Effector memory CD4-positive, alpha-beta T cell (primary cell): ENCODE results near the gene NCKAP5.

Source experiments
- DNase-seq, 3 donors: peaks; one replicate each; pipeline ENCODE4 v3.0.0-alpha.2; 2020
- H3K27ac ChIP-seq: 2 replicates; pipeline ENCODE4 v1.7.0; 2013; ENCODE audit warnings: mild to moderate bottlenecking, low read length, moderate library complexity; ENCODE audit not compliant: insufficient read depth, poor library complexity, severe bottlenecking
- H3K27me3 ChIP-seq: replicated peaks from 2 replicates; pipeline ENCODE4 v1.7.0; 2013; ENCODE audit warnings: mild to moderate bottlenecking, low read length; ENCODE audit not compliant: insufficient read depth, control insufficient read depth, poor library complexity, severe bottlenecking
- H3K36me3 ChIP-seq: 2 replicates; pipeline ENCODE4 v1.7.0; 2013; ENCODE audit warnings: mild to moderate bottlenecking, low read length, moderate library complexity; ENCODE audit not compliant: control insufficient read depth, insufficient read depth
- H3K4me1 ChIP-seq: 2 replicates; pipeline ENCODE4 v1.7.0; 2013; ENCODE audit warnings: low read length, mild to moderate bottlenecking; ENCODE audit not compliant: control insufficient read depth, insufficient read depth, poor library complexity, severe bottlenecking
- H3K4me3 ChIP-seq: 2 replicates; pipeline ENCODE4 v1.7.0; 2013; ENCODE audit warnings: low read length, low read depth, mild to moderate bottlenecking; ENCODE audit not compliant: insufficient read depth, poor library complexity, severe bottlenecking
- H3K9me3 ChIP-seq: 2 replicates; pipeline ENCODE4 v1.7.0; 2013; ENCODE audit warnings: mild to moderate bottlenecking, low read length, moderate library complexity; ENCODE audit not compliant: control insufficient read depth

NCKAP5 gene

GRCh38 chr2:133515271-133515670, 53.0 kb downstream of the NCKAP5 start:
- H3K9me3 ChIP-seq = no peaks in the 10 kb centered on the region
- no peak overlapping the region for H3K4me3 ChIP-seq
- no peaks in the 10 kb centered on the region for H3K4me1 ChIP-seq
- H3K27ac ChIP-seq = no peak overlapping the region
- DNase-seq = no peak
- H3K36me3 ChIP-seq = no peaks in the 10 kb centered on the region
- H3K27me3 ChIP-seq = no peaks in the 10 kb centered on the region

GRCh38 chr2:133513893-133514292, 54.4 kb downstream of the NCKAP5 start:
- no peak for DNase-seq
- no peak overlapping the region for H3K27ac ChIP-seq
- no peaks in the 10 kb centered on the region for H3K36me3 ChIP-seq
- H3K4me1 ChIP-seq = no peaks in the 10 kb centered on the region
- no peaks in the 10 kb centered on the region for H3K9me3 ChIP-seq
- H3K4me3 ChIP-seq = no peak overlapping the region
- H3K27me3 ChIP-seq = no peaks in the 10 kb centered on the region

DNA sequence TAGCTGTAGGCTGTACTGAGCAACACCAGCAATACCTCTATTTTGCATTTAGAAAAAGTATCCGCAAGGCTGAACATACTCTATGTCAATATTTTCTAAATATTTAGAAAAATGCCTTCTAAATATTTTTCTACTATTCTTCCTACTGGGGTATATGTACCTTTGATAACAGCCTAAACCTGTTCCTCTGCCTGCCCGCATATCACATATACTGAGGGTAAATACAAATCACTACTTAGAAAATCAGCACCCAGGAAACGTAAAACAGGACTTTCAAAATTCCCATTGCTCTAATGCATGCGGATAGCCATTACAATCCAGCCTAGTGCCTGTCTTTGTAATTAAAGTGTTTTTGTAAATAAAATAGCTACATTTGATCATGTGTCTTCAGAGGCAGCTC, 56.1 kb downstream of the NCKAP5 start:
- Histone ChIP-seq H3K9me3 (no peaks in the 10 kb centered on the region), H3K27me3 (no peaks in the 10 kb centered on the region), H3K4me1 (no peaks in the 10 kb centered on the region), H3K27ac (no peak overlapping the region), H3K36me3 (no peaks in the 10 kb centered on the region), H3K4me3 (no peak overlapping the region)
- no peak for DNase-seq

GRCh38 chr2:133511679-133512078, 56.6 kb downstream of the NCKAP5 start:
- no peak for DNase-seq
- no peaks in the 10 kb centered on the region for H3K27me3 ChIP-seq
- no peaks in the 10 kb centered on the region for H3K9me3 ChIP-seq
- H3K27ac ChIP-seq = no peak overlapping the region
- H3K4me1 ChIP-seq = no peaks in the 10 kb centered on the region
- no peak overlapping the region for H3K4me3 ChIP-seq
- H3K36me3 ChIP-seq = no peaks in the 10 kb centered on the region

DNA sequence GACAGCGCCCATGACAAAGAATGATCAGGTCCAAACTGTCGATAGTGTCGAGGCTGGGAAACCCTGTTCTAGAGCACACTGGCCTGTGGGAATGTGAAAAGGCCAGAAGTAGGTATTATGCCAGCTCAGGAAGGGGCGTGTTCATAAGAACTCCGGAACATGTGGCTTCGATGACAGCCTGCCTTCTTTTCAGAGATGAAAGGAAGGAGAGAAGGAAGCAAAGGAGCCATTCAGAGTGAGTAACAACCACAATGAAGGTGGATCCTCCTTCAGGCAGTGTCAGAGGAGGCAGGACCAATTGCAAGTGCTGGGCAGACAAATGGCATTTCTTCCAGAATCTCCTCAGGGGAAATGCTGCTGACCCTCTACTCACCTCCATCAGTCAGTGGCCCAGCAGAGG, 58.5 kb downstream of the NCKAP5 start:
- Histone ChIP-seq H3K4me3 (no peak overlapping the region), H3K4me1 (no peaks in the 10 kb centered on the region), H3K36me3 (no peaks in the 10 kb centered on the region), H3K27ac (no peak overlapping the region), H3K27me3 (no peaks in the 10 kb centered on the region), H3K9me3 (no peaks in the 10 kb centered on the region)
- DNase-seq = no peak

DNA sequence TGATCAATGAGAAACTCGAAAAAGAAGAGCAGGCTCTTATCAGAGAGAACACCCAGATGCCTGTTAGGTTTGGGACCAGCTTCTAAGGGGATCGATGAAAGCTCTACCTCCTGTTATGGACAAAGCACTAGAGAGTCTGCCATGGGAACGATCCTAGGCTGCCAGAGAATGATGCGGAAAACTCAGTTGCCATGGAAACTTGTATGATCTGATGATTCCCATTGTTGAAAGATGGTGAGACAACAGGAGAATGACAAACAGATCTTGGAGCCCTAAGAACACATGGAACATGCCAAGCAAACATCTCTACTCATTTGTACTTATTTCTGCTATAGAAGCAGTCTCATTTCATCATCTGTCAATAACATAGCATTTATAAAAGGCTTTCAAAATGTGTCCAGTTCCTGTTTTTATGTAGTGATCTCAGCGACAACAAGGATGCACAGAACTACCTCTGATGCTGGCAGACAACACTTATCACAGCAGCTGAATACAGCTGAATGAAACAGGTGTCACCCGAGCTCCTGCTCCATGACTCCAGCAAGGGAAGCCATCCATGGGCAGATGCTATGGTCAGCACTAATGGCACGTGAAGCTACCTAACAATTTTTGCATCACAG, 59.6 kb downstream of the NCKAP5 start:
- DNase-seq = no peak
- Histone ChIP-seq H3K4me1 (no peaks in the 10 kb centered on the region), H3K4me3 (no peak overlapping the region), H3K27me3 (no peaks in the 10 kb centered on the region), H3K36me3 (no peaks in the 10 kb centered on the region), H3K9me3 (no peaks in the 10 kb centered on the region), H3K27ac (no peak overlapping the region)

DNA sequence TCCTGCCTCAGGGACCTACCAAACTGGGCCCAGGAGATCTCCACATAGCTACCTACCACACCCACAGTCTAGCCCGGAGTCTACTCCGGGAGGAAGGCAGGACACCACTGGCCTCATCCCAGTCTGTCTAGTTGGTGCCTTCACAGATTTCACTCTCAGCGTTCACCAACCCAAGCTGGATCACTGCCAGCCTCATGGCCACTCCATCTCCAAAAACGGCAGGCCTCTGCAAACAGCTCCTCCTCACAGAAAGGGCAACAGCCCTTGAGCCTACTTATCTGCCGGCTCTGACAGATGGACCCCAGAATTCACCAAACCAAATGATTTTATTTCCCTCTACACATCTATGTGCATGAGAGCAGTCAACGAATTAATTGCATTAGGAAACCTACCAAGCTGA, 61.3 kb downstream of the NCKAP5 start:
- Histone ChIP-seq H3K4me3 (no peak overlapping the region), H3K27me3 (no peaks in the 10 kb centered on the region), H3K9me3 (no peaks in the 10 kb centered on the region), H3K27ac (no peak overlapping the region), H3K36me3 (no peaks in the 10 kb centered on the region), H3K4me1 (no peaks in the 10 kb centered on the region)
- DNase-seq = no peak

DNA sequence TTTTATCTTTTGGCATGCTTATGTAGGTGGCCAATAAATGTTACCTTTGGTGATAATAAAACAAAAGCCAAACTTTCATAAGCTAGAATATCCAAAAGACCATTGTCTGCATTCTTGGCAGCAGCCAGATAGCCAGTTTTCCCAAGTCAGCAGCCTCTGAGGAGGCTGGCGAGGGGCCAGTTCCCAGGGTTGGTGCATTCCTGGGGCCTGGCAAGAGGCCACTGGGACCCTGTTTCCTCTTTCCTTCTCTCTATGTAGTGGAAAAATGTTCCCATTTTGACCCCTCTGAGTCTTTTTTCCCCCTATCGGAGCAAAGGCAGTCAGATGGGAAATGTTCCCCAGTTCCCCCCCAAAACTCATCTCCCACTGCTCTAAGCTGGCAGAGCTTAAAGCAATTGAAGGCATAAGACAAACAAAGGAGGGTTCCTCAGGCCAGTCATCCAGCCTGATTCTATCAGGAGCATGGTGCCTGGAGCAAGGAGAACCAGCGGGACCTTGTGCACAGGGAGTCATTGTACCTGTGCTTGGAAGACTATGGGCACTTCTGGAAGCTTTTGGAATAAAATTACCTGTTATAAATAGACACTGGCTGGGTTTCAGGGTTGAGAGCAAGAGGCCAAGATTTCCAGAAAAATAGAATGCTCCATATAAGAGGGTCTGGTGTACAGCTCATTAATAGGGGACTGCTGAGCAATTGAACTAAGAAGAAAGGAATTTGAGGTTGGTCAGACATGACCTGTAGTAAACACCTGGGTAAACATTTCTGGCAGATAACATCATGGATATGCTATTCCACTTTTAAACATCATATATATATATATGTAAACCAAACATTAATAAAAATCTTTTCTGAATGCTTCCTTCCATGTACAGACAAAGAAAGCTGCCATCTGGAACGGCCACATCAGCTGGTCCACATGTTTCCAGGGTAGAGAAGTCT, 63.4 kb downstream of the NCKAP5 start:
- H3K4me1 ChIP-seq = no peaks in the 10 kb centered on the region
- no peak overlapping the region for H3K4me3 ChIP-seq
- H3K36me3 ChIP-seq = no peaks in the 10 kb centered on the region
- H3K9me3 ChIP-seq = no peaks in the 10 kb centered on the region
- no peak overlapping the region for H3K27ac ChIP-seq
- no peaks in the 10 kb centered on the region for H3K27me3 ChIP-seq
- no peak for DNase-seq

- H3K27me3 ChIP-seq = no peaks in the 10 kb centered on the region
- H3K4me1 ChIP-seq = no peaks in the 10 kb centered on the region
- H3K36me3 ChIP-seq = no peaks in the 10 kb centered on the region
- no peaks in the 10 kb centered on the region for H3K9me3 ChIP-seq
- no peak overlapping the region for H3K4me3 ChIP-seq
- no peak overlapping the region for H3K27ac ChIP-seq
- DNase-seq = no peak
Measured at GRCh38 chr2:133503927-133504326, 64.3 kb downstream of the NCKAP5 start.

DNA sequence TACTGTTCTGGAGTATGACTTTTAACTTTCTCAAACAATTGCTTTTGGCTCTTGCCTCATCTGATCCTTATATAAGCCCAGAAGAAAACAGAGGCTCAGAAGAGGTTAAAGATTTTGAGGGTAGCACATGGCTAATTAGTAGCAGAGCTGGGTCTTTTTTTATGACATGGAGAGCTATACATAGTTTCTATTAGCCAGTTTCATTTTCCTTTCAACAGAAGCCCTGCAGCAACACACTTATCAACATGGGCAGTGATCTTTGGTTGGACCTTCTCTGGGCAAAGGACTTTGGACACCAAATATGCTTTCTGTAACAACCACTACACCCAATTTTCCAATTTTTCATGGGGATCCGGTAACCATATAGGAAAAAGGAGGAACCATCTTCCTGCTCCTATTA, 64.9 kb downstream of the NCKAP5 start:
- no peak overlapping the region for H3K4me3 ChIP-seq
- H3K9me3 ChIP-seq = no peaks in the 10 kb centered on the region
- no peak for DNase-seq
- H3K27me3 ChIP-seq = no peaks in the 10 kb centered on the region
- no peak overlapping the region for H3K27ac ChIP-seq
- H3K4me1 ChIP-seq = no peaks in the 10 kb centered on the region
- no peaks in the 10 kb centered on the region for H3K36me3 ChIP-seq
